Thoracic aorta (tissue), 2 donors: ENCODE results near the gene COL4A6. TPM values are rescaled to one million over a fixed set of nuclear protein-coding genes. Genes with fewer than 3 reads are reported as not detected.

Experiments used
- ATAC-seq: fragments of 150-250 bp; one replicate; pipeline ENCODE4 v1.8.0; 2017; ENCODE audit warnings: low read depth; ENCODE audit not compliant: insufficient number of reproducible peaks, low FRiP score
- DNase-seq: peaks from one replicate; pipeline ENCODE4 v3.0.0-alpha.2; 2020; ENCODE audit warnings: low spot score
- H3K27ac ChIP-seq, 2 donors: fragments of 200-600 bp; sonication (generic); 1 replicate in 1 of 2; 2 replicates in 1 of 2; pipeline ENCODE4 v1.5.1; 2016; ENCODE audit warnings: mild to moderate bottlenecking in 2 of 2, moderate library complexity in 2 of 2
- H3K27me3 ChIP-seq: fragments of 200-600 bp; sonication (generic); replicated peaks from 2 replicates; pipeline ENCODE4 v1.6.0; 2016; ENCODE audit warnings: mild to moderate bottlenecking; ENCODE audit not compliant: insufficient read depth
- H3K36me3 ChIP-seq: fragments of 200-600 bp; sonication (generic); one replicate; pipeline ENCODE4 v1.5.1; 2016
- H3K4me1 ChIP-seq, 2 donors: fragments of 200-600 bp; sonication (generic); 1 replicate in 1 of 2; 2 replicates in 1 of 2; pipeline versions ENCODE4 v1.5.1 to v1.6.0; 2016; ENCODE audit warnings: low read depth in 2 of 2, mild to moderate bottlenecking in 1 of 2; ENCODE audit not compliant: control insufficient read depth in 1 of 2
- H3K4me3 ChIP-seq: fragments of 200-600 bp; sonication (generic); 2 replicates; pipeline ENCODE4 v1.5.1; 2016; ENCODE audit warnings: mild to moderate bottlenecking
- H3K9me3 ChIP-seq: fragments of 200-600 bp; sonication (generic); 2 replicates; pipeline ENCODE4 v1.5.1; 2016
- total RNA-seq, 2 donors: library from RNA; depleted of rRNA; stranded (reverse); fragments of >200 nt; gene quantifications; one replicate each; pipeline versions ENCODE4 v1.1.0 to v1.2.3, GENCODE V29; 2016
- TF ChIP-seq, protein P1 (sequence below): fragments of 200-600 bp; sonication (generic); IDR thresholded peaks from one replicate; pipeline ENCODE4 v1.5.1; 2019; ENCODE audit warnings: antibody characterized with exemption

Gene COL4A6
- total RNA-seq, 2 donors from 2014 or later, result 1.3 to 2.2 TPM

GRCh38 chrX:108217876-108218275 is 220.3 kb downstream of the COL4A6 start:
- no peaks in the 10 kb centered on the region for H3K9me3 ChIP-seq
- no peak overlapping the region for H3K4me3 ChIP-seq
- DNase-seq (no peak), ATAC-seq (no peak)
- H3K4me1 ChIP-seq, result peaks cover 0 to 15% of the 10 kb centered on the region in 2 donors
- no peak overlapping the region for H3K27ac ChIP-seq
- H3K27me3 ChIP-seq, result no peaks in the 10 kb centered on the region
- H3K36me3 ChIP-seq, result no peaks in the 10 kb centered on the region
- TF ChIP-seq, protein P1, sequence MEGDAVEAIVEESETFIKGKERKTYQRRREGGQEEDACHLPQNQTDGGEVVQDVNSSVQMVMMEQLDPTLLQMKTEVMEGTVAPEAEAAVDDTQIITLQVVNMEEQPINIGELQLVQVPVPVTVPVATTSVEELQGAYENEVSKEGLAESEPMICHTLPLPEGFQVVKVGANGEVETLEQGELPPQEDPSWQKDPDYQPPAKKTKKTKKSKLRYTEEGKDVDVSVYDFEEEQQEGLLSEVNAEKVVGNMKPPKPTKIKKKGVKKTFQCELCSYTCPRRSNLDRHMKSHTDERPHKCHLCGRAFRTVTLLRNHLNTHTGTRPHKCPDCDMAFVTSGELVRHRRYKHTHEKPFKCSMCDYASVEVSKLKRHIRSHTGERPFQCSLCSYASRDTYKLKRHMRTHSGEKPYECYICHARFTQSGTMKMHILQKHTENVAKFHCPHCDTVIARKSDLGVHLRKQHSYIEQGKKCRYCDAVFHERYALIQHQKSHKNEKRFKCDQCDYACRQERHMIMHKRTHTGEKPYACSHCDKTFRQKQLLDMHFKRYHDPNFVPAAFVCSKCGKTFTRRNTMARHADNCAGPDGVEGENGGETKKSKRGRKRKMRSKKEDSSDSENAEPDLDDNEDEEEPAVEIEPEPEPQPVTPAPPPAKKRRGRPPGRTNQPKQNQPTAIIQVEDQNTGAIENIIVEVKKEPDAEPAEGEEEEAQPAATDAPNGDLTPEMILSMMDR, result no peak

DNA sequence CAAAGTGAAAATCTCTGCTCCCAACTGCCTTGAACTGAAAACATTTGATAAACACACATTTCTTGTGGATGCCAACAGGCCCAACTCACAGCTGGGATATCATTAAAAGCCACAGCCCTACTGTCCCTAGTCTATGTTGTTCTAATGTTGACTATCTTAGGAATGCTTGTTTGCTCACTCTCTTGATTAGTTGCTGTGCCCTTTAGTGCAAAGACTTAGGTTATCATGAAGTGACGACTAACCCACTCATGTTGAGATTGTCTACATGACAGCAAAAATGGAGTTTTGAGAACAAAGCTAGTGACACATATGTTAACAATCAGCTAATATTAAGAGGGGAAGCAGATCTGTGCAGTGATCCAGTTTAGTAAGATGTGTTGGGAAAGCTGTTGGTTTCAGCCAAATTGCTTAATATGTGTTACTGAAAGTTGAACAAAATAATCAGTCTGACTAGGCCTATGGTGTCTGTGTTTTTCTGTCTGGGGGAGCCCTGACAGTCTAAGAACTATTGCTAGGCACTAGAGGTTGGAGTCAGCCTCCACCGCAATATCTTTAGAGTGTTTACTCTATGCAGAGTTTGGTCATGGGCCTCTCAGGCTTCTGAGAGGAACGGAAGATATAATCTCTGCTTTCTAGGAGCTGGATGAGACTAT is 221.2 kb downstream of the COL4A6 start:
- ATAC-seq (no peak), DNase-seq (no peak)
- H3K27ac ChIP-seq, result no peak overlapping the region
- TF ChIP-seq, protein P1, result no peak
- H3K4me1 ChIP-seq, result peaks cover 0 to 15% of the 10 kb centered on the region in 2 donors
- no peaks in the 10 kb centered on the region for H3K36me3 ChIP-seq
- H3K27me3 ChIP-seq, result no peaks in the 10 kb centered on the region
- no peak overlapping the region for H3K4me3 ChIP-seq
- H3K9me3 ChIP-seq, result no peaks in the 10 kb centered on the region

- TF ChIP-seq, protein P1, result no peak
These were observed 221.8 kb downstream of the COL4A6 start for GRCh38 chrX:108216405-108216804.

DNA sequence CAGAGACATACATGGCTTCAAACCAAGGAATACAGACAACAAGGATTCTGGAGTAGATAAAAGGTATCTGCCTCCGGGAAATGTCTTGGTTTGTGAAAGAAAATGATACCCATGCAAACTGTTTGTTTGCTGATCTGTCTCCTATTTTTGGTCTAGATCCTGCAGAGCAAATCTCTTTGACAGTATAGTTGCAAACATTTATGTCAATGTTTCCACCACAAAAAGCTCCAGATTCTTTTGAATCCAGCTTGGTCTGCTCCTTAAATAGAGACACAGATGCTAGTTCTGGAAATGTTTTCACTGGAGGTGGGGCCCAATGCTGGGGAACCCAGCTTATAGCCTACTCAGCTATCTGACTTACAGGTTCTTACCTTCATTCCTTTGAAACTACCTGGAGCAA is 226.9 kb downstream of the COL4A6 start:
- H3K36me3 ChIP-seq, result no peaks in the 10 kb centered on the region
- no peaks in the 10 kb centered on the region for H3K9me3 ChIP-seq
- H3K4me3 ChIP-seq, result no peak overlapping the region
- TF ChIP-seq, protein P1, result no peak
- no peaks in the 10 kb centered on the region for H3K4me1 ChIP-seq
- H3K27me3 ChIP-seq, result no peaks in the 10 kb centered on the region
- DNase-seq, result no peak
- no peak for ATAC-seq
- no peak overlapping the region for H3K27ac ChIP-seq

More at GRCh38 chrX:108216405-108216804, 221.8 kb downstream of the COL4A6 start:
- ATAC-seq, result no peak
- Histone ChIP-seq H3K9me3 (no peaks in the 10 kb centered on the region), H3K27ac (no peak overlapping the region), H3K4me3 (no peak overlapping the region), H3K27me3 (no peaks in the 10 kb centered on the region), H3K36me3 (no peaks in the 10 kb centered on the region), H3K4me1 (peaks cover 0 to 9% of the 10 kb centered on the region in 2 donors)
- no peak for DNase-seq

- TF ChIP-seq, protein P1, result no peak
- no peak overlapping the region for H3K27ac ChIP-seq
These were observed 229.1 kb downstream of the COL4A6 start for GRCh38 chrX:108209006-108209554.

More at GRCh38 chrX:108209006-108209554, 229.1 kb downstream of the COL4A6 start:
- Histone ChIP-seq H3K9me3 (no peaks in the 10 kb centered on the region), H3K27me3 (no peaks in the 10 kb centered on the region), H3K4me1 (no peaks in the 10 kb centered on the region), H3K4me3 (no peak overlapping the region), H3K36me3 (no peaks in the 10 kb centered on the region)
- ATAC-seq, result no peak
- no peak for DNase-seq
